Stomach smooth muscle (tissue), 2 donors: ENCODE results near the gene ZNF681.

Source experiments
- H3K27ac ChIP-seq: one replicate; pipeline ENCODE4 v1.7.0; 2013; ENCODE audit warnings: mild to moderate bottlenecking, low read length, inconsistent platforms
- H3K27me3 ChIP-seq, 2 donors: one replicate each; pipeline ENCODE4 v1.7.0; 2013; ENCODE audit warnings: low read length in 2 of 2; ENCODE audit not compliant: insufficient read depth in 2 of 2, control insufficient read depth in 1 of 2
- H3K36me3 ChIP-seq, 2 donors: one replicate each; pipeline ENCODE4 v1.7.0; 2013; ENCODE audit warnings: low read length in 2 of 2; ENCODE audit not compliant: control insufficient read depth in 2 of 2, insufficient read depth in 2 of 2
- H3K4me1 ChIP-seq: one replicate; pipeline ENCODE4 v1.7.0; 2013; ENCODE audit warnings: low read length; ENCODE audit not compliant: control insufficient read depth, insufficient read depth
- H3K4me3 ChIP-seq, 2 donors: one replicate each; pipeline ENCODE4 v1.7.0; 2013; ENCODE audit warnings: low read length in 2 of 2
- H3K9ac ChIP-seq, 2 donors: one replicate each; pipeline ENCODE4 v1.7.0; 2013; ENCODE audit warnings: low read length in 2 of 2, mild to moderate bottlenecking in 1 of 2
- H3K9me3 ChIP-seq, 2 donors: one replicate each; pipeline ENCODE4 v1.7.0; 2013; ENCODE audit warnings: low read length in 2 of 2; ENCODE audit not compliant: control insufficient read depth in 2 of 2
- donor health status: healthy.
- donor health status: Pancreatic carcinoma.

Gene ZNF681

DNA sequence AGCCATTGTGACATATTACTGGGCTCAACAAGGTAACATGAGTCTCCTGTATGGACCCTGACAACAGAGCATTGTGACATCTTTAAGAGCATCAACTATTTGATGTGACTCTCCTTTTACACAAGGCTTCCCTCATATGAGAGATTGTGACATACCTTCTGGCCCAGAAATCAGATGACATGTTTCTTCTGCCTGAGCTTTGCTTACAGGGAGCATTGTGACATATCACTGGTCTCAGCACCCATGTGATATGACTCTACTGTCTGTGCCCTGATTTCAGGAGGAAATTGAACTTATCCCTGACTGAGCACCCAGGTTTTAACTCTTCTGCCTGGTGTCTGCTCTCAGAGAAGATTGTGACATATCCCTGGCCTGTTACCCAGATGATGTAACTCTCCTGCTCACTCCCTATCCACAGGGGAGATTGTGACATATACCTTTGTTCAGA, 15.9 kb upstream of the ZNF681 start:
- Histone ChIP-seq H3K36me3 (no peaks in the 10 kb centered on the region), H3K27ac (no peak overlapping the region), H3K9me3 (no peaks in the 10 kb centered on the region), H3K9ac (no peak overlapping the region), H3K4me1 (no peaks in the 10 kb centered on the region), H3K27me3 (no peaks in the 10 kb centered on the region), H3K4me3 (no peak overlapping the region)

DNA sequence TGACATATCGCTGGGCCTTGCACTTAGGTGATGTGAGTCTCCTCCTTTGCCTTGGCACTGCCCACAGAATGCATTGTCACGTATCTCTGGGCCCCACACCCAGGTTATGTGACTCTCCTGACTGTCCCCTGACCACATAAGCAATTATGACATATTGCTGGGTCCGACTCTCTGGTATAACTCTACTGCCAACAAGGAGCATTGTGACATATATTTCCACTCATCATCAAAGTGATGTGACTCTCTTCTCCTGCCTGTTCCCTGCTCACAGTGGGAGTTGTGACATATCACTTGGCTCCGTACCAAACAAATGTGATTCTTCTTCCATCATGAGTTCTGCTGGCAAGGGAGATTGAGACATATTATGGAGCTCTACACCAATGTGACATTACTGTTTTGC, 15.4 kb upstream of the ZNF681 start:
- Histone ChIP-seq H3K27me3 (no peaks in the 10 kb centered on the region), H3K36me3 (no peaks in the 10 kb centered on the region), H3K27ac (no peak overlapping the region), H3K9me3 (no peaks in the 10 kb centered on the region), H3K4me1 (no peaks in the 10 kb centered on the region), H3K4me3 (no peak overlapping the region), H3K9ac (no peak overlapping the region)

DNA sequence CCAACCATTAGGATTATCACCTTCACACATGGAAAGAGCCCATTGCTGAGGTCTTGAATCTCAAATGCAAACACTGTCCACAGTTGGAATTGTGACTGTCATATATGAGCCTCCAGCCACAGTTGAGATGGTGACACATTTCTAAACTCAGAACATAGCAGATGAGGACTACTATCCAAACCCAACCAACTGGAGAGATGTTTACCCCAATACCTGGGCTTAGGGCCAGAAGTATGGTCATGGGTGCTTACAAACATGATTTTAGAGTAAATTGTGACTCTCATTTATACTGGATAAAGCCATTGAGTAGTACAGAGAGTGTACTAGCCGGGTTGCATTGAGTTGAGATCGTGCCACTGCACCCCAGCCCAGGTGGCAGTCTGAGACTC, 14.0 kb upstream of the ZNF681 start:
- Histone ChIP-seq H3K9me3 (no peaks in the 10 kb centered on the region), H3K27me3 (no peaks in the 10 kb centered on the region), H3K4me3 (no peak overlapping the region), H3K9ac (no peak overlapping the region), H3K4me1 (no peaks in the 10 kb centered on the region), H3K36me3 (no peaks in the 10 kb centered on the region), H3K27ac (no peak overlapping the region)

DNA sequence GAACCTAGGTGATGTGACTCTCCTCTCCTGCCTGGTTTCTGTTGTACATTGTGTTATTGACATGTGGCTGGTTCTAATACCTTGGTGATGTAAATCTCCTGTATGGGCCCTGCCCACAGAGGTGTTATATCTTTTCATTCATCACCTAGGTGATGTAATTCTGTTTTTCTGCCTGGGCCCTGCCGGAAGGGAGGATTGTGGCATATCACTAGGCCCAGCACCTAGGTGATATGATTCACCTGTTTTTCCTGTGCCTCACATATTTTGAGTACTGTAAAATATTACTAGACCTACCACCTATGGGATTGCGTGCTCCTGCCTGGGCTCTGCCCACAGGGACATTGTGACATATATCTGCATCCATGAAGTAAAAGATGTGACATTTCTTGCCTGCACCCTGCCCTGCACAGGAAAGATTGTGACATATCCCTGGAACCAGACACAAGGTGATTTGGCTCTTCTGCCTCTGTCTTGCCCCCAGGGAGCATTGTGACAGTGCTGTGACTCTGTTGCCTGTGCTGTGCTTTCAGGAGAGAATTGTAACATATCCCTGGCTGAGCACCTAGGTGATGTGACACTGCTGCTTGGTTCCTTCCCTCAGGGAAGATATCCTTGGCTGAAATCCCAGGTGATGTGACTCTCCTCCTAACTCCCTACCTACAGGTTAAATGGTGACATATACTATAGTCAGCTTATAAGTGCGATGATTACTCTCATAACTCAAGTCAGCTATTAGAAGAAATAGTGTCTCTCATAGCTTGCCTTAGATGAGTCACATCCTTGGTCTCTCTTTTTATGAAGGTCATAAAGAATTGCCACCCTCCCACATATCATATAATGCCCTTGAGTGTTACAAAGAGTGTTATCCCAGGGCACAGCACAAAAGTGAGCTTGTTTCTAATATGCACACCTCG, 13.3 kb upstream of the ZNF681 start:
- Histone ChIP-seq H3K27me3 (no peaks in the 10 kb centered on the region), H3K4me3 (no peak overlapping the region), H3K9ac (no peak overlapping the region), H3K36me3 (no peaks in the 10 kb centered on the region), H3K4me1 (no peaks in the 10 kb centered on the region), H3K9me3 (no peaks in the 10 kb centered on the region), H3K27ac (no peak overlapping the region)

DNA sequence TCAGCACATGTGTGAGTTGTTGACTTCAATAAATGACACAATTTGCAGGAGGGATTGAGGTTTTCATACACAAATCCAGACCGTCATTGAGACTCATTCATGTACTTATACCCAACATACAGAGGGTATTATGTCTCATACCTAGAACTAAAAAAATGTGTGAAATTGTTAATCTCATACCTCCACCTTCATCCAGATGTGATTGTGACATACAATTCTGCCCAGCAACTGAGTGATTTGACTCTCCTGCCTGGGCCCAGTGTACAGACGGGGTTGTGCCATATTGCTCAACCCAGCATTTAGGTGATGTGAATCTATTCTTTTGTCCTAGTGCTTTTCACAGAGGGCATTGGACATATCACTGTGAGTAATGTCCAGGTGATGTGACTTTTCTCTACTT, 12.6 kb upstream of the ZNF681 start:
- no peaks in the 10 kb centered on the region for H3K27me3 ChIP-seq
- H3K27ac ChIP-seq = no peak overlapping the region
- H3K9ac ChIP-seq = no peak overlapping the region
- no peak overlapping the region for H3K4me3 ChIP-seq
- no peaks in the 10 kb centered on the region for H3K4me1 ChIP-seq
- H3K9me3 ChIP-seq = no peaks in the 10 kb centered on the region
- H3K36me3 ChIP-seq = no peaks in the 10 kb centered on the region

DNA sequence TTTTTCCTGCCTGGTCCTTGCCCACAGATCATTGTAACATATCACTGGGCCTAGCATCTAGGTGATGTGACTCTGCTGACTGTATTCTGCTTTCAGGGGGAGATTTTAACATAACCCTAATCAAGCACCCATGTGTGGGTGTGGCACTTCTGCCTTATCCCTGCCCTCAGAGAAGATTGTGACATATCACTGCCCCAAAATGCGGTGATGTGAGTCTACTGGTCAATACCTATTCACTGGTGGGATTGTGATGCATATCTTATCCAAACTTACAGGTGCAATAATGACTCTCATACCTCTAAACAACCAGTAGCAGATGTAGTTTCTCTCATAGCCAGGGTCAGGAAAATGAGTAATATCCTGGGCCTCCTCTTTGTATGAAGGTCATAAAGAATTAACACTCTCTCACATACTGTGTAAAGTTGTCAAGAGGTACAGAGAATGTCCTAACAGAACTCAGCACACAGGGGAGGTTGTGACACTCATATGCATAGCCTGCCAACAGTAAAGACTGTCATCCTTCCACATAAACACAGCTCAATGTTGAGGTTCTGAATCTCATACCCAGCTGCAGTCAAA, 12.1 kb upstream of the ZNF681 start:
- H3K4me1 ChIP-seq = no peaks in the 10 kb centered on the region
- H3K4me3 ChIP-seq = no peak overlapping the region
- H3K27me3 ChIP-seq = no peaks in the 10 kb centered on the region
- no peak overlapping the region for H3K27ac ChIP-seq
- no peaks in the 10 kb centered on the region for H3K36me3 ChIP-seq
- no peak overlapping the region for H3K9ac ChIP-seq
- H3K9me3 ChIP-seq = no peaks in the 10 kb centered on the region

DNA sequence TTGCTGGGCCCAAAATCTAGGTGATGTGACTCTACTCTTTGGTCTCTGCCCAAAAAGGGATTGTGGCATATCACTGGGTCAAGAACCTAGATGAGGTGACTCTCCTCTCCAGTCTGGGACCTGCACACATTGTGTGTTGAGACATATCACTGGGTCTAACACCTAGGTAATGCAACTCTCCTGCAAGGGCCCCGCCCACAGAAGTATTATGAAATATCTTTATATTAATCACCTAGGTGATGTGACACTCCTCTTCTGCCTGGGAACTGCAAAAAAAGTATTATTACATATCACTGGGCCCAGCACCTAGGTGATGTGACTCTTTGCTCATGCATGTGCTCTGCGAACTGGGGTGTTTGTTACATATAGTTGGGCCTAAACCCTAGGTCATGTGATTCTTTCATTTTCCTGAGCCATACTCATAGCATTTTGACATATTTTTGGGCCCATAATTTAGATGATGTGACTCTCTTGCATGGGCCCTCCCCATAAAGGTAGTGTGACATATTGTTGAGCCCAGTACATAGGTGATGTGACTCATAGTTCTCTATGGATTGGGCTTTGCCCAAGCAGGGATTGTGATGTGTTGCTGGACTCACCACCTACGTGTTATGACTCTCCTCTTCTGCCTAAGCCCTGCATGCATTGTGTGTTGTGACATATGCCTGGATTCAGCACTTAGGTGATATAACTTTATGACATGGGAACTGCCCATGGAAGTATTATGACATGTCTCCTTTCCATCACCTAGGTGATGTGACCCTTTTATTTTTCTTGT, 11.2 kb upstream of the ZNF681 start:
- H3K27ac ChIP-seq = no peak overlapping the region
- H3K9ac ChIP-seq = no peak overlapping the region

DNA sequence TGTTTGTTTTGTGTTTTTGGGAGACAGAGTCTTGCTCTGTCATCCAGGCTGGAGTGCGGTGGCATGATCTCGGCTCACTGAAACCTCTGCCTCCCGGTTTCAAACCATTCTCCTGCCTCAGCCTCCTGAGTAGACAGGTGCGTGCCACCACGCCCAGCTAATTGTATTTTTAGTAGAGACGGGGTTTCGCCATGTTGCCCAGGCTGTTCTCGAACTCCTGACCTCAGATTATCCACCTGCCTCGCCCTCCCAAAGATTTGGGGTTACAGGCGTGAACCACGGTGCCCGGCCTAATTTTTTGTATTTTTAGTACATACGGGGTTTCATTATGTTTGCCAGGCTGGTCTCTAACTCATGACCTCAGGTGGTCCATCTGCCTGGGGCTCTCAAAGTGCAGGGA, 8.3 kb upstream of the ZNF681 start:
- Histone ChIP-seq H3K9me3 (no peaks in the 10 kb centered on the region), H3K27ac (no peak overlapping the region), H3K4me1 (no peaks in the 10 kb centered on the region), H3K36me3 (no peaks in the 10 kb centered on the region), H3K9ac (no peak overlapping the region), H3K4me3 (no peak overlapping the region), H3K27me3 (no peaks in the 10 kb centered on the region)

More for the DNA sequence above, 11.2 kb upstream of the ZNF681 start:
- no peaks in the 10 kb centered on the region for H3K36me3 ChIP-seq
- H3K27me3 ChIP-seq = no peaks in the 10 kb centered on the region
- H3K9me3 ChIP-seq = no peaks in the 10 kb centered on the region
- no peak overlapping the region for H3K4me3 ChIP-seq
- no peaks in the 10 kb centered on the region for H3K4me1 ChIP-seq

DNA sequence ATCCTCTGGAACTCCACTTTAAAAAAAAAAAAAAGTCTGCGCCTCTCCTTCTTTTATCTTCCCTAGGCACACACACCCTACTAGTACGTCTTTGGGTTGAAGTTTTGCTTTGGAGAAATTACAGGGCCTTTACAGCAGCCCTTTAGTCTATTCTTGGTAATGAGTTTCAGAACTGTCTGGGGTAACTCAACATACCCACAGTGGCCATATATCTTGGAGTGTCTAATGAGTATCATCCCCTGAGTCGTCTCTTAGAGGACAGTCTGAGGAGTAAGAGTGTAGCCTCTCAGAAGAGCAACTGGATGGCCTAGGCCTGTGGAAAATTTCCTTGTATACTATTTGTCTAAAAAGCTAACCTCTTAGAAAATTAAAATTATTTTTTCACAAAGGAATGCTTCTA, 6.1 kb upstream of the ZNF681 start:
- H3K4me3 ChIP-seq = no peak overlapping the region
- no peak overlapping the region for H3K27ac ChIP-seq
- H3K9ac ChIP-seq = no peak overlapping the region
- H3K9me3 ChIP-seq = no peaks in the 10 kb centered on the region
- no peaks in the 10 kb centered on the region for H3K4me1 ChIP-seq
- no peaks in the 10 kb centered on the region for H3K27me3 ChIP-seq
- no peaks in the 10 kb centered on the region for H3K36me3 ChIP-seq

DNA sequence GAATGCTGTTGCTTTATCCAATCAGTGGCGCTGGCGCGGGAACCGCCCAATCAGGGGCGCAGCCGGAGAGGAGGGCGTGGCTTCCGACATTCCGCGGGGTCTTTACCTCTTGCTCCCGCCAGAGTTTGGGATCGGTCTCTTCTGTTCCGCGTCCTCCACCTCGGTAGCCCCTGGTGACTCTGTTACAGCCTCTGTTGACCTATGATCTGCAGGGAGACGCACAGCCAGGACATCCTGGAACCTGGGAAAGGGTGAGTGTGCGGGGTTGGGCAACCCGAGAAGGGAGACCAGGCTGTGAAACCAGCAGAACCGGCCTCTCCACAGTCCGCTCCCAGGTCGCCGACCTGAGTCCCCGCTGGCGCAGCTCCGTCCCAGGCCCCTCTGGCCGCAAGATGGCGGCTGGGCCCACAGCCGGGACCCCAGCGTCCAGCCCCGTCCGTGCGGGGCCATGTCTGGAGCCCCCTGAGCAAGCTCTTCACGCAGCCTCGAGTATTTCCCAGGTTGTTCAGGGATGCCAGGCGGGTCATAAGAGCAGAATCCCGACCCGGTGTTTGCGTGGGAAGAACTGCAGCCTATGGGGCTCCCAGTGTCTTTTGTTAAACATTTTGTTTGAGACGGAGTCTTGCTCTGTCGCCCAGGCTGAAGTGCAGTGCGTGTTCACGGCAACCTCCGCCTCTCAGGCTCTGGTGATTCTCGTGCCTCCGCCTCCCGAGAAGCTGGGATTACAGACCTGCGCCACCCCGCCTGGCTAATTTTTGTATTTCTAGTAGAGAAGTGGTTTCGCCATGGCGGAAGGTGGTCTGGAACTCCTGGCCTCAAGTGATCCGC, 4.4 kb upstream of the ZNF681 start:
- H3K4me1 ChIP-seq = peaks cover 5% of the 10 kb centered on the region
- peak overlapping the region; percentile 83 to 87 for H3K4me3 ChIP-seq
- H3K9me3 ChIP-seq = no peaks in the 10 kb centered on the region
- no peaks in the 10 kb centered on the region for H3K36me3 ChIP-seq
- H3K27ac ChIP-seq = no peak overlapping the region
- peak overlapping the region; percentile 51 to 64 for H3K9ac ChIP-seq
- no peaks in the 10 kb centered on the region for H3K27me3 ChIP-seq
